ENCODE data around the gene SMAD3. TPM values are rescaled to one million over a fixed set of nuclear protein-coding genes. Genes with fewer than 3 reads are reported as not detected.

The SMAD3 gene
- total and polyA plus RNA-seq, 2 of the 8 experiments (the other 6 are each of a cell fraction or from before 2014, with no cell fraction given), result 10.1 to 12.4 TPM

GRCh38 chr15:67105065-67105951 is 39.9 kb downstream of the SMAD3 start:
- ChIA-PET CTCF (ENCODE audit: partially characterized antibody) (interaction anchor here (0.9 to 1.4 kb wide), 2 partner anchors 11 to 37 kb away, joined by 4 read pairs; no protein-coding TSS in a partner anchor), POLR2A (ENCODE audit: partially characterized antibody) (no interaction called here)
- Histone ChIP-seq H2BK20ac (ENCODE audit: low read length) (no peak overlapping the region), H3K56ac (replicated peaks; ENCODE audit: insufficient read length, low read depth, low read length) (no peak overlapping the region), H3K4ac (replicated peaks; ENCODE audit: insufficient read length, low read depth, low read length) (no peak overlapping the region), H3K9ac (replicated peaks in 1 of 4; ENCODE audit: extremely low read depth in 1 of 4, low read depth in 3 of 4, low read length in 3 of 4) (no peak overlapping the region), H2BK12ac (ENCODE audit: low read depth, low read length) (peak overlapping the region; percentile 35; the same call in 1 of the 2 replicates), H4K20me1 (replicated peaks in 1 of 2; ENCODE audit: control insufficient read depth in 1 of 2, insufficient read depth in 2 of 2, low read length in 2 of 2) (peaks cover 0 to 2% of the 10 kb centered on the region in 2 experiments), H2AK5ac (ENCODE audit: low read depth, low read length) (0 out of 2 replicates have a peak overlapping the region, but pooled peaks have one; percentile 45), H2BK5ac (ENCODE audit: low read depth, low read length) (no peak overlapping the region), H3K27ac (ENCODE audit: low read depth, low read length) (no peak overlapping the region), H2AFZ (ENCODE audit: low read length) (no peak overlapping the region), H4K8ac (ENCODE audit: extremely low read depth, insufficient read depth, low read length) (no peak overlapping the region), H3K23ac (ENCODE audit: insufficient read length) (no peak overlapping the region), H4K5ac (ENCODE audit: insufficient read length, low read depth, low read length) (no peak overlapping the region), H3K36me3 (ENCODE audit: control insufficient read depth in 2 of 4, insufficient read depth in 4 of 4, low read length in 3 of 4) (no peaks in the 10 kb centered on the region), H3K79me1 (ENCODE audit: low read depth, low read length) (peaks cover 11% of the 10 kb centered on the region), H3K4me2 (ENCODE audit: insufficient read depth in 1 of 2, low read depth in 2 of 2, low read length in 2 of 2) (no peak overlapping the region), H2BK15ac (ENCODE audit: low read length) (peak overlapping the region; percentile 76; the same call in 1 of the 2 replicates), H4K91ac (replicated peaks; ENCODE audit: insufficient read length, low read length) (no peak overlapping the region), H3K27me3 (replicated peaks in 1 of 4; ENCODE audit: control insufficient read depth in 3 of 4, extremely low read depth in 1 of 4, insufficient read depth in 3 of 4, low read length in 3 of 4) (no peaks in the 10 kb centered on the region), H2BK120ac (replicated peaks; ENCODE audit: low read depth, low read length) (no peak overlapping the region), H3K23me2 (ENCODE audit: low read depth, low read length) (no peaks in the 10 kb centered on the region), H3K4me3 (ENCODE audit: extremely low read depth in 1 of 4, insufficient read depth in 2 of 4, low read depth in 3 of 4, low read length in 4 of 4) (no peak overlapping the region), H3K4me1 (replicated peaks in 1 of 4; ENCODE audit: control insufficient read depth in 3 of 4, insufficient read depth in 4 of 4, low read length in 3 of 4) (peaks cover 0 to 12% (median 2%) of the 10 kb centered on the region in 4 experiments; a peak in 5 of 7 replicates), H3K14ac (ENCODE audit: insufficient read length) (no peak overlapping the region), H3K9me3 (ENCODE audit: insufficient read depth in 2 of 2, low read depth in 1 of 2, low read length in 1 of 2) (no peaks in the 10 kb centered on the region), H3K18ac (ENCODE audit: extremely low read depth, low read length) (0 out of 2 replicates have a peak overlapping the region, but pooled peaks have one; percentile 19), H3K79me2 (ENCODE audit: control insufficient read depth in 1 of 2, insufficient read depth in 2 of 2, low read length in 2 of 2) (peaks cover 0 to 20% of the 10 kb centered on the region in 2 experiments; a peak in 1 of 4 replicates)
- 86% methylated on average over 10 of the region's 11 CpGs; no CpG with 5 or more reads in 1 of the 2 experiments for WGBS, 2 experiments (ENCODE audit: extremely low coverage in 1 of 2, insufficient coverage in 1 of 2, insufficient read length in 1 of 2, insufficient replicate concordance in 2 of 2, low coverage in 1 of 2, low lambda C conversion rate in 2 of 2, missing lambda C conversion rate in 1 of 2)
- DNase-seq (ENCODE audit: low read depth in 1 of 2, low spot score in 2 of 2), result no peak
- FAIRE-seq, result no peak
- TF ChIP-seq GABPA (IDR thresholded peaks at IDR 0.05; ENCODE audit: borderline replicate concordance, insufficient read depth, low read length) (no peak), ZNF274 (IDR thresholded peaks at IDR 0.05; ENCODE audit: borderline replicate concordance, extremely low read depth, low read length) (no peak), MAX (IDR thresholded peaks at IDR 0.05) (no peak), CBX5 (IDR thresholded peaks at IDR 0.05; ENCODE audit: low read depth, low read length) (no peak), TBP (IDR thresholded peaks at IDR 0.05; ENCODE audit: low read depth, low read length) (no peak), CTCF (IDR thresholded peaks at IDR 0.05; ENCODE audit: control extremely low read depth in 1 of 3, insufficient read depth in 1 of 3, low read depth in 1 of 3, low read length in 3 of 3) (peak in 2 of 3 experiments; percentile 4 to 16; a peak in 2 of 4 replicates), RAD21 (IDR thresholded peaks at IDR 0.05 in 1 of 2, conservative IDR thresholded peaks at IDR 0.05 in 1 of 2; ENCODE audit: low read depth in 2 of 2, low read length in 2 of 2) (peak in 1 of 2 experiments; percentile 21; a peak in 1 of 4 replicates)

Data from H1 (cell line).